Stimulated activated CD8-positive, alpha-beta memory T cell treated with anti-CD3 and anti-CD28 coated beads, Interleukin-4, amount 100 ng/mL, for 1 hour (primary cell): Measurements from ENCODE around the gene MTA1.

Source experiments
- DNase-seq, 2 donors: peaks; one replicate each; pipeline ENCODE4 v3.0.0-alpha.2; 2020; ENCODE audit warnings: low read depth in 2 of 2, low spot score in 1 of 2

The MTA1 gene

GRCh38 chr14:105495990-105496830 is 76.6 kb downstream of the MTA1 start:
- DNase-seq = no peak

GRCh38 chr14:105496831-105497591 is 77.4 kb downstream of the MTA1 start:
- no peak for DNase-seq

GRCh38 chr14:105497671-105498429 is 78.2 kb downstream of the MTA1 start:
- DNase-seq = no peak

GRCh38 chr14:105498430-105499255 is 79.0 kb downstream of the MTA1 start:
- DNase-seq = no peak

- DNase-seq = no peak
Observed at GRCh38 chr14:105499256-105500035, 79.8 kb downstream of the MTA1 start.

GRCh38 chr14:105500036-105500725 is 80.6 kb downstream of the MTA1 start:
- no peak for DNase-seq

GRCh38 chr14:105500726-105501101 is 81.1 kb downstream of the MTA1 start:
- DNase-seq = no peak

GRCh38 chr14:105501504-105502291 is 82.1 kb downstream of the MTA1 start:
- no peak for DNase-seq

GRCh38 chr14:105502446-105503295 is 83.0 kb downstream of the MTA1 start:
- no peak for DNase-seq

- DNase-seq = no peak
Observed at GRCh38 chr14:105503296-105503640, 83.6 kb downstream of the MTA1 start.

GRCh38 chr14:105503935-105504692 is 84.5 kb downstream of the MTA1 start:
- no peak for DNase-seq

- DNase-seq = no peak
Observed at GRCh38 chr14:105505101-105505500, 85.5 kb downstream of the MTA1 start.

- no peak for DNase-seq
Observed at GRCh38 chr14:105507247-105507646, 87.6 kb downstream of the MTA1 start.

- DNase-seq = no peak
Observed at GRCh38 chr14:105508069-105508468, 88.4 kb downstream of the MTA1 start.

- no peak for DNase-seq
Observed at GRCh38 chr14:105508601-105509000, 89.0 kb downstream of the MTA1 start.

- DNase-seq = no peak
Observed at GRCh38 chr14:105517096-105517495, 97.5 kb downstream of the MTA1 start.
